Upper lobe of left lung (tissue), 6 donors: ENCODE measurements around the gene DOK7. TPM values are rescaled to one million over a fixed set of nuclear protein-coding genes. Genes with fewer than 3 reads are reported as not detected.
A peak's percentile ranks its signal among the peaks of the same experiment; 100 is the strongest.

Experiments used
- ATAC-seq, 2 donors: fragments of 200-7000 bp; cut with Tn5 transposase; one replicate each; pipeline ENCODE4 v1.9.1; 2022; ENCODE audit warnings: mild to moderate bottlenecking in 2 of 2, moderate library complexity in 2 of 2; ENCODE audit not compliant: low FRiP score in 2 of 2
- DNase-seq, 2 donors: peaks; one replicate each; pipeline ENCODE4 v3.0.0-alpha.2; 2019 to 2020
- H3K27ac ChIP-seq, 4 donors: fragments of 200-600 bp; sonication (generic); one replicate each; pipeline ENCODE4 v1.5.1; 2016 to 2019
- H3K27me3 ChIP-seq, 4 donors: fragments of 200-600 bp; sonication (generic); one replicate each; pipeline ENCODE4 v1.5.1; 2017 to 2019
- H3K36me3 ChIP-seq, 4 donors: fragments of 200-600 bp; sonication (generic); one replicate each; pipeline ENCODE4 v1.5.1; 2016 to 2019
- H3K4me1 ChIP-seq, 4 donors: fragments of 200-600 bp; sonication (generic); one replicate each; pipeline ENCODE4 v1.5.1; 2018 to 2019
- H3K4me3 ChIP-seq, 4 donors: fragments of 200-600 bp; sonication (generic); one replicate each; pipeline ENCODE4 v1.5.1; 2017 to 2019; ENCODE audit warnings: mild to moderate bottlenecking in 2 of 4, moderate library complexity in 1 of 4
- H3K9me3 ChIP-seq, 4 donors: fragments of 200-600 bp; sonication (generic); one replicate each; pipeline ENCODE4 v1.5.1; 2018 to 2019
- EP300 ChIP-seq, 4 donors: sonication (generic); formaldehyde crosslinking; IDR thresholded peaks; one replicate each; pipeline ENCODE4 v1.5.1; 2017; ENCODE audit warnings: antibody characterized with exemption in 4 of 4, control low read depth in 2 of 4
- POLR2A ChIP-seq, 4 donors: fragments of 450-650 bp; IDR thresholded peaks; one replicate each; pipeline ENCODE4 v1.5.1; 2016 to 2017; ENCODE audit warnings: antibody characterized with exemption in 4 of 4, mild to moderate bottlenecking in 2 of 4
- POLR2AphosphoS5 ChIP-seq, 2 donors: sonication (generic); formaldehyde crosslinking; IDR thresholded peaks; one replicate each; pipeline ENCODE4 v1.5.1; 2017; ENCODE audit warnings: antibody characterized with exemption in 2 of 2
- WGBS, 2 donors: methylation state at CpG; one replicate each; pipeline ENCODE4 v1.1.5; 2017 to 2018; 5-methylcytosine and 5-hydroxymethylcytosine counted together
- total RNA-seq, 6 donors: library from RNA; depleted of rRNA in 4 of 6; stranded (reverse); fragments of >200 nt in 4 of 6; gene quantifications; one replicate each; pipeline versions ENCODE4 v1.1.0 to v1.2.1, GENCODE V29; 2016 to 2021
- TF ChIP-seq, protein P1 (sequence below), 6 experiments: fragments of 450-650 bp in 4 of 6; fragments of 200-600 bp in 2 of 6; sonication (generic) in 2 of 6; IDR thresholded peaks; one replicate each; pipeline ENCODE4 v1.5.1; 2016 to 2019; ENCODE audit warnings: antibody characterized with exemption in 6 of 6
- donor health status: DM: no; HTN: no; CAD: no; lungs with moderate emphysema.
- donor health status: DM: no; HTN: yes; CAD: no; lungs with severe emphysema.

DOK7 gene
- total RNA-seq, 6 donors from 2014 or later: 2.1 to 16.0 (median 4.0) TPM

- TF ChIP-seq POLR2A (IDR thresholded peaks at IDR 0.05) (no peak), POLR2AphosphoS5 (IDR thresholded peaks at IDR 0.05) (no peak), EP300 (IDR thresholded peaks at IDR 0.05) (no peak)
- TF ChIP-seq, protein P1, sequence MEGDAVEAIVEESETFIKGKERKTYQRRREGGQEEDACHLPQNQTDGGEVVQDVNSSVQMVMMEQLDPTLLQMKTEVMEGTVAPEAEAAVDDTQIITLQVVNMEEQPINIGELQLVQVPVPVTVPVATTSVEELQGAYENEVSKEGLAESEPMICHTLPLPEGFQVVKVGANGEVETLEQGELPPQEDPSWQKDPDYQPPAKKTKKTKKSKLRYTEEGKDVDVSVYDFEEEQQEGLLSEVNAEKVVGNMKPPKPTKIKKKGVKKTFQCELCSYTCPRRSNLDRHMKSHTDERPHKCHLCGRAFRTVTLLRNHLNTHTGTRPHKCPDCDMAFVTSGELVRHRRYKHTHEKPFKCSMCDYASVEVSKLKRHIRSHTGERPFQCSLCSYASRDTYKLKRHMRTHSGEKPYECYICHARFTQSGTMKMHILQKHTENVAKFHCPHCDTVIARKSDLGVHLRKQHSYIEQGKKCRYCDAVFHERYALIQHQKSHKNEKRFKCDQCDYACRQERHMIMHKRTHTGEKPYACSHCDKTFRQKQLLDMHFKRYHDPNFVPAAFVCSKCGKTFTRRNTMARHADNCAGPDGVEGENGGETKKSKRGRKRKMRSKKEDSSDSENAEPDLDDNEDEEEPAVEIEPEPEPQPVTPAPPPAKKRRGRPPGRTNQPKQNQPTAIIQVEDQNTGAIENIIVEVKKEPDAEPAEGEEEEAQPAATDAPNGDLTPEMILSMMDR (IDR thresholded peaks at IDR 0.05): no peak
- Histone ChIP-seq H3K9me3 (no peaks in the 10 kb centered on the region), H3K27ac (no peak overlapping the region), H3K27me3 (no peaks in the 10 kb centered on the region), H3K4me3 (no peak overlapping the region), H3K4me1 (no peaks in the 10 kb centered on the region), H3K36me3 (peaks cover 0 to 78% (median 46%) of the 10 kb centered on the region in 4 donors)
- WGBS, 2 donors: 94 to 97% methylated on average over 16 of the region's 16 CpGs
- DNase-seq: peak in 1 of 2 donors; percentile 64
- no peak for ATAC-seq
Observed at GRCh38 chr4:3423406-3423805, 39.7 kb upstream of the DOK7 start.

GRCh38 chr4:3423952-3424351 lies 39.2 kb upstream of the DOK7 start:
- H3K4me3 ChIP-seq: no peak overlapping the region
- no peaks in the 10 kb centered on the region for H3K27me3 ChIP-seq
- no peak overlapping the region for H3K27ac ChIP-seq
- DNase-seq (peak in 1 of 2 donors; percentile 51), ATAC-seq (no peak)
- H3K9me3 ChIP-seq: no peaks in the 10 kb centered on the region
- TF ChIP-seq EP300 (IDR thresholded peaks at IDR 0.05): no peak
- no peak for TF ChIP-seq POLR2AphosphoS5 (IDR thresholded peaks at IDR 0.05)
- TF ChIP-seq POLR2A (IDR thresholded peaks at IDR 0.05): no peak
- TF ChIP-seq, protein P1 (IDR thresholded peaks at IDR 0.05): no peak
- peaks cover 0 to 78% (median 48%) of the 10 kb centered on the region in 4 donors for H3K36me3 ChIP-seq
- no peaks in the 10 kb centered on the region for H3K4me1 ChIP-seq
- 92 to 97% methylated on average over 13 of the region's 13 CpGs for WGBS, 2 donors

DNA sequence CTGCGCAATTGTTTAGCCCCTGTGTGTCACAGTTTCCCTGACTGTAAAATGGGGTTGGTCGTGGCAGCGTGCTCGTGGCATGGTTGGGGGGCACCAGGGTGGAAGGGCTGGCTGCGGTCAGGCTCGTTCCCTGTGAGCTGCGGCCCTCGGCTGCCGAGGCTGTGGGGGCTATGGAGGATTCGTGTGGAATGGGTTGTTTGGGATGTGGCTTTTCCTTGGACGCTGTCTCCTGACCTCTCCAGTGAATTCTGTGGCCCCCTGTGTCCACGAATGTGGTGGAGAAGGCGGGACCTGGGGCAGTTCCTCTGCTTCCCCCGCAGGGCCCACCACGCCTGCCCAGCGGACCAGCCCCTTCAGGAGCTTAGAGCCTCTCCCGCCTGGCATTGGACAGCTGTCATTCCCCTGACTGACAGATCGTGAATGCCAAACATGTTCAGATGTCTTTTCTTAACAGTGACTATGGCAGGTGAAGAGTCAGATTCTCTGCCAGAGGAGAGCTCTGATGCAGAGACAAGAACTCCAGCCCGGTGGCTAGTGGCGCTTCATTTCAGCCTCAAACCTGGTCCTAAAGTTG lies 38.5 kb upstream of the DOK7 start:
- no peak for ATAC-seq
- 90 to 92% methylated on average over 15 to 20 of the region's 20 CpGs for WGBS, 2 donors
- Histone ChIP-seq H3K4me3 (no peak overlapping the region), H3K4me1 (no peaks in the 10 kb centered on the region), H3K27me3 (no peaks in the 10 kb centered on the region), H3K27ac (no peak overlapping the region), H3K9me3 (no peaks in the 10 kb centered on the region), H3K36me3 (peaks cover 0 to 84% (median 53%) of the 10 kb centered on the region in 4 donors)
- peak in 1 of 2 donors; percentile 65 for DNase-seq
- no peak for TF ChIP-seq POLR2AphosphoS5 (IDR thresholded peaks at IDR 0.05)

DNA sequence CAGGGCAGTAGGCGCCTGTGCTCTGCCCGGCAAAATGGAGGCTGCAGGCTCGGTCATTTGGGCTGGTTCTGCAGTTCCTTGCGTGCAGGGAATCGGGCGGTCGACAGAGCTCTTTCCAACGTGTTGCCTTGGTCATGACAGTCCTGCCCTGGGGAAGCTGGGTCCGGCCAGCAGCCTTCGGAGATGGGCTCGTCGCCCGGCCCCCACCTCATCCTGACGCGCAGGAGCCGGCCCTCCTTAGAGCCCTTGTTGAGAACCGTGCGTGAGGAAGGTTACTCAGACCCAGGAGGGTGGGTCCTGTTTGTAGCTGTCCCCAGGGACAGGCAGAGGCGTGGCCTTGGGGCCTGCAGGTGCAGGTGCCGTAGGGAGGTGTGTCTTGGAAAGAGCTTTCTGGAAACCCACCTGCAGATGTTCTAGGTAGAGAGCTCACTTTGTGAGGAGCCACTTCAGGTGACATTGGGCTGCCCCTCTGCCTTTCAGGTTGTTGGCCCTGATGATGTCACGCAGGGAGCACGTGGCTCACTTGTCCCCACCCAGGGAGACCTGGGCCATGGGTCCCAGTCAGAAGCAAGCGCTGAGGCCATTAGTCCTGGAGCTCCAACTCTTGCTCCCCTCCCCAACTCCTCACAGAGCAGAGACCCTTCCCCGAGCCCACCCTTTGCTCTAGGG lies 36.5 kb upstream of the DOK7 start:
- peaks cover 0 to 84% (median 56%) of the 10 kb centered on the region in 4 donors for H3K36me3 ChIP-seq
- DNase-seq: peak in 1 of 2 donors; percentile 56
- no peaks in the 10 kb centered on the region for H3K4me1 ChIP-seq
- WGBS, 2 donors: 91 to 92% methylated on average over 16 to 23 of the region's 24 CpGs
- TF ChIP-seq EP300 (IDR thresholded peaks at IDR 0.05) (no peak), POLR2A (IDR thresholded peaks at IDR 0.05) (no peak), POLR2AphosphoS5 (IDR thresholded peaks at IDR 0.05) (no peak)
- TF ChIP-seq, protein P1 (IDR thresholded peaks at IDR 0.05): no peak
- no peaks in the 10 kb centered on the region for H3K27me3 ChIP-seq
- H3K9me3 ChIP-seq: no peaks in the 10 kb centered on the region
- no peak overlapping the region for H3K4me3 ChIP-seq
- ATAC-seq: no peak
- H3K27ac ChIP-seq: no peak overlapping the region

DNA sequence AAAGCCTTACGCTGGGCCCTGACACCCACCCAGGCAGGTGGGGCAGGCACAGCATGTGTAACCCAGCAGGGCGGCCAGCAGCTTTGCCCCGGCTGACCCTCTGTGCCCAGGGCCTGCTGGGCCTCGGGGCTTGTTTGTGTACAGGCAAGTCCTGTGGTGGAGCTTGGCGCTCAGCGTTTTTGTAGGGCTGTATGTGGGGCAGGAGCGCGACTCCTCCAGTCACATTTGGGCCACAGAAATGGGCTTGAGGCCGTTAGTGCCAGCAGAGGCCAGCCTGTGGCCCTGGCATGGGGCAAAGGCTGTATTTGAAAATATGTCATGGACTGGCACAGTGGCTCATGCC lies 36.0 kb upstream of the DOK7 start:
- no peaks in the 10 kb centered on the region for H3K9me3 ChIP-seq
- no peak for TF ChIP-seq POLR2A (IDR thresholded peaks at IDR 0.05)
- TF ChIP-seq, protein P1 (IDR thresholded peaks at IDR 0.05): no peak
- TF ChIP-seq EP300 (IDR thresholded peaks at IDR 0.05): no peak
- no peak for TF ChIP-seq POLR2AphosphoS5 (IDR thresholded peaks at IDR 0.05)
- no peak overlapping the region for H3K4me3 ChIP-seq
- H3K27ac ChIP-seq: no peak overlapping the region
- DNase-seq: peak in 1 of 2 donors; percentile 65
- no peaks in the 10 kb centered on the region for H3K4me1 ChIP-seq
- ATAC-seq: no peak
- H3K36me3 ChIP-seq: peaks cover 0 to 83% (median 52%) of the 10 kb centered on the region in 4 donors
- H3K27me3 ChIP-seq: no peaks in the 10 kb centered on the region
- 96 to 98% methylated on average over 6 to 9 of the region's 9 CpGs for WGBS, 2 donors
